Dermis blood vessel endothelial cell (primary cell): ENCODE measurements around the gene TRAPPC5. TPM values are rescaled to one million over a fixed set of nuclear protein-coding genes. Genes with fewer than 3 reads are reported as not detected.

Experiments used
- DNase-seq: peaks from one replicate; pipeline ENCODE4 v3.0.0; 2010
- total RNA-seq: library from RNA; depleted of rRNA; stranded (reverse); fragments of >200 nt; gene quantifications from 2 replicates; pipeline ENCODE4 v1.2.3, GENCODE V29; 2014

The TRAPPC5 gene
- total RNA-seq, 1 donor from 2014 or later = 69.9 TPM

DNA sequence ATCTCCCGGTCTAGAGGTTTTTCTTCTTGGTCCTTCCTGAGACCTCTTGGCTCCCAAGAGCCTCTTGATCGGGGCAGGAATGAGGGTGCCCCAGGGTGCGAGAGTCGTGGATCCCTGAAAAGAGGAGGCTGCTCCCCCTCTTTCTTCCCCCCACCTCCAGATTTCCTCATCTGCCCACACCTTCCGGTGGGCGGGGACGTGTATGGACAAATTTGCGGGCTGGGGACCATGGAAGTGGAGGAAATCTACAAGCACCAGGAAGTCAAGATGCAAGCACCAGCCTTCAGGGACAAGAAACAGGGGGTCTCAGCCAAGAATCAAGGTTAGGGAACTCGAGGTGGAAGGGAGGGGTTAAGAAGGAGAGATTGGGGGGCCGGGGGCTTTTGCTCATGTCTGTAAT lies 3.8 kb upstream of the TRAPPC5 start, which contains the start of gene MCEMP1:
Gene MCEMP1, plus strand, starts transcription at position 237 of the 400 bp plus-strand sequence. Its CDS starts 31 bp downstream, at position 268.
- no peak for DNase-seq

DNA sequence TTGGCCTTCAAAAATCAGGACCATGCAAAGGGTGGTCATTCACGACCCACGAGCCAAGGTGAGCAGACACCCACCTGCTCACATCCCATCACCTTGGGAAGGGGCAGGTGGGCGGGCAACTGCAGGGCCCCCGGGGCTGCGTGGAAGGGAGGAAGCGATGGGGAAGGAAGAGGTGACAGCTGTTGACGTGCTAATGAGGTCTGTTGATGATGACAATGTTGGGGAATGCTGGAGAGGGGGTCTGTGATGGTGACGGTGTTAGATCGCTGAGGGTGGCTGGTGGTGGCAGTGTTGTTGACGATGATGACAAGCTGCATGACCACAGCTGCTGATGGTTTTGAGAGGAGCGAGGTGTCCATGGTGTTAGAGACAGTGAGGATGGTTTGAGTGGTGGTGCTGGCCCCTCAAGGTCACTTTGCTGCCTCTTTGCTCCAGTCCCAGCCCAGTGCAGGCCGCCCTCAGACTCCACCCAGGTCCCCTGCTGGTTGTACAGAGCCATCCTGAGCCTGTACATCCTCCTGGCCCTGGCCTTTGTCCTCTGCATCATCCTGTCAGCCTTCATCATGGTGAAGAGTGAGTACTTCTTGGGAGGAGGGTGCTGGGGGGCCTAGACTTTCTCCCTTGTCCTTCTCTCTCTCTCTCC lies 2.8 kb upstream of the TRAPPC5 start:
- no peak for DNase-seq

DNA sequence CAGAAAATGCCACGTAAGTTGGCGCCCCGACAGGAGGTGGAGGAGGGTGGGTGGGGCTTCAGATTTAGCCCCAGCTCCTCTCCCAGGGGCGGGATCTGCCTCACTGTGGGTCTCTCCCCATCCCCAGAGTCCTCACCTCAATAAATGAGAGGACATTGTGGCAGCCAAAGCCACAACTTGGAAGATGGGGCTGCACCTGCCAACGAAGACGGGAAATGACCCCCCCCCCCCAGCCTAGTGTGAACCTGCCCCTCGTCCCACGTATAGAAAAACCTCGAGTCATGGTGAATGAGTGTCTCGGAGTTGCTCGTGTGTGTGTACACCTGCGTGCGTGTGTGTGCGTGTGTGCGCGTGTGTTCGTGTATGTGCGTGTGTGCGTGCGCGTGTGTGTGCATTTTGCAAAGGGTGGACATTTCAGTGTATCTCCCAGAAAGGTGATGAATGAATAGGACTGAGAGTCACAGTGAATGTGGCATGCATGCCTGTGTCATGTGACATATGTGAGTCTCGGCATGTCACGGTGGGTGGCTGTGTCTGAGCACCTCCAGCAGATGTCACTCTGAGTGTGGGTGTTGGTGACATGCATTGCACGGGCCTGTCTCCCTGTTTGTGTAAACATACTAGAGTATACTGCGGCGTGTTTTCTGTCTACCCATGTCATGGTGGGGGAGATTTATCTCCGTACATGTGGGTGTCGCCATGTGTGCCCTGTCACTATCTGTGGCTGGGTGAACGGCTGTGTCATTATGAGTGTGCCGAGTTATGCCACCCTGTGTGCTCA lies 1.5 kb upstream of the TRAPPC5 start:
- DNase-seq = peak; percentile 38

DNA sequence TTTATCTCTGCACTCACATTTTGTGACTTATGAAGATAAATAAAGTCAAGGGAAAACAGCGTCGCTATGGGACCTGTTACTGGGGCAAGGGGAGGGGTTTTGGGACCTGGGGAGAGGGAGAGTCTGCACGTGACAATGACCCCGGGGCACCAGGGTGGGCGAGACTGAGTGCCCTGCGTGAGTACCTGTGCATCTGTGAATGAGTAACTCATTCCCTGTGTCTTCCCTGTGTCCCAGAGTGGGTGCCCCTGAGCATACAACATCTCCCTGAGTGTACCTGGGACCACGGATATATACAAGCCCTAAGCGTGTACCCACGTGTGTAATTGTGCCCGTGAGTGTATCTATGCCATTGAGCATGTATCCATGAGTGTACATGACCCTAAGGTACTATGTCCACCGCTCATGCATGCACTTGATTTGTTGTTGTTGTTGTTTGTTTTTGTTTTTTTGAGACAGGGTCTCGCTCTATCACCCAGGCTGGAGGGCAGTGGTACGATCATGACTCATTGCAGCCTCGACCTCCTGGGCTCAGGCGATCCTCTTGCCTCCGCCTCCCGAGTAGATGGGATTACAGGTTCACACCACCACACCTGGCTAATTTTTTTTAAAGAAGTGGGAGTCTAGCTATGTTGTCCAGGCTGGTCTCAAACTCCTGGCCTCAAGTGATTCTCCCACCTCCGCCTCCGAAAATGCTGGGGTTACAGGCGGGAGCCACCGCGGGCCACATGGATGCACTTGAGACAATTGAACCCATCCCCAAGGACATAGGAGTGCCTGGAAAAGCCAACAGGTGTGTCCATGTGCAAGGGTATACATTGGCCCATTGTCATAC lies 645 bp upstream of the TRAPPC5 start:
- no peak for DNase-seq

DNA sequence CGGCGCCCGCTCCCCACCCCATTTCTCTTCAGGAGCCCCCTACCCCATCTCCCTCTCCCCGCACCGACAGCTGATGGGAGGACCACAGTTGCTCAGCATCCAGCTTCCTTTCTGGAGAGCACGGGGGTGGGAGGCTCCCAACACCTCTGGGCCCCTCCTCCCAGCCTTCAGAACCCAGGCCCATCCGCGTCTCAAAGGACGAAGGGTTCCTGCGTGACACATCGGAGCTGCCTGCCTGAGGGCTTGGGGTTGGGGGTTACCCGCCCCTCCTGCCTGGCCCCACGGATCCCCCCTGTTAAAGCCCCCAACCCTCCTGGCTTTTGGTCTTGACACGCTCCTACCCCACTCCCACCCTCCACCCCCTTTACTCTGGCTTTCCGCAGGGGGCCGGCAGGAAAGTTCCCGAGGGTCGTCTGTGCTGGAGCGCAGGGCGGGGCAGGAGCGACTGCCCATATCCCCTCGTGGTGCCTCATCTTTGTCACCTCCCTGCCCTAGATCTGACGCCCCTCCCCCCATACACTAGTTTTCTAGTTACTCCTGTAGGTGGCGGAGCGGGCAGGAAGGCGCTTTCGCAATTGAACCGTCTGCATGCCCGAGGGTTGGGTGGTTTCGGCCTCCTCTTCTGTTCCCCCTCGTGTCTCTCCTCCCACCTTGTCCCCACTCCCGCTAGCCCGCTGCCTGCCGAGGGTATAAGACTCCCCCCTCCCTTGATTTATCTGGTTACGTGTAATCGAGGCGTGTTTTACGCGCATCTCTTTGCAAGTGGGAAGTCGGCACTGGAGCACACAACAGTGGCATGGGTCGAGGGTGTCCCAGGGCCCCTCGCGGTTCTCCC lies 924 bp downstream of the TRAPPC5 start:
- DNase-seq = peak; percentile 82

DNA sequence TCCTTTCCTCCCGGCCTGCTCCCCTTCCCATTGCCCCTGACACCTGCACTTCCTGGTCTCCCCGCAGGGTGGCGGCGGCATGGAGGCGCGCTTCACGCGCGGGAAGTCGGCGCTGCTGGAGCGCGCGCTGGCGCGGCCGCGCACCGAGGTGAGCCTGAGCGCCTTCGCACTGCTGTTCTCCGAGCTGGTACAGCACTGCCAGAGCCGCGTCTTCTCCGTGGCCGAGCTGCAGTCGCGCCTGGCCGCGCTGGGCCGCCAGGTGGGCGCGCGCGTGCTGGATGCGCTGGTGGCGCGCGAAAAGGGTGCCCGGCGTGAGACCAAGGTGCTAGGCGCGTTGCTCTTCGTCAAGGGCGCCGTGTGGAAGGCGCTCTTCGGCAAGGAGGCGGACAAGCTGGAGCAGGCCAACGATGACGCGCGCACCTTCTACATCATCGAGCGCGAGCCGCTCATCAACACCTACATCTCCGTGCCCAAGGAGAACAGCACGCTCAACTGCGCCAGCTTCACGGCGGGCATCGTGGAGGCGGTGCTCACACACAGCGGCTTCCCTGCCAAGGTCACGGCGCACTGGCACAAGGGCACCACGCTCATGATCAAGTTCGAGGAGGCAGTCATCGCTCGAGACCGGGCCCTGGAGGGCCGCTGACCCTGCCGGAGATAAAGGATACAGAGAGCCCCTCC lies 1.7 kb downstream of the TRAPPC5 start:
- no peak for DNase-seq

DNA sequence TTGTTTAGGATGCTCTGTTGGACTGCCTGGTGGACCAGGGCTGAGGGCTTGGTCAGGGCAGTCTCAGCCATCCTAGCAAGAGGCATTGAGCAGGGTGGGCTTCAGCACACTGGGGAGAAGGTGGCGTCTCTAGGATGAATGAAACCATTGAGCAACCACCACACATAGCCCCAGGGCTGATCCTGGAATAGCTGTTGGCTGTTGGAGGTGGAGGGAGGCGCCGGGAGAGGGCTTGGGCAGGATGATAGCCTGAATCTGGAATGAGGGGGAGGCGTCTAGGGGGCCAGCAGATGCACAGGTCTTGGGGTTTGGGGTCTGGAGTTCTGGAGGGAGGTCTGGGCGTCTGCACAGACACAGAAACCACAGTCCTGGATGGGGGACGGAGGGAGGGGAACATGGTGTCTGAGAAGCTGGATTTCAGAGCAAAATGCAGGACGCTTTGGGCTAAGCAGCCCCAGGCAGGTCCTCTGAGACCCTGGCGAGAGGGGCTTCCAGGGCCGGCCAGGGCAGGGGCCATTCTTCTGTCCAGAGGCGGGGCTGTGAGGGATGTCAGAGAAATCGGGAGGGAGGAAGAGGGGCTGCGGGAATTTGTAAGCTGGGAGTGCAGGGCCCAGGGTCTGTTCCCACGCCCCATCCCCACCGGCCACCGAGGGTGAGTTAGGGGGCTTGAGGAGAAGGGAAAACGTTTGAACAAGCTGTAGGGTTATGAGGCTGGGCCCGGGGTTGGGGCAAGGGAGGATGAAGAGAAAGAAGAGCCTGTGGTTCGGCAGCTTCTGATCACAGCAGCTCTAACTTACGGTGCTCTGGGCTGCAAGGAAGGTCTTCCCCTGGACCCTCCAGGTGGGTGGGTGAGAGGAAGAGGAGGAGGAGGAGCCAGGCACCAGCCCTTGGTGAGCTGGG lies 5.2 kb downstream of the TRAPPC5 start:
- DNase-seq = no peak

DNA sequence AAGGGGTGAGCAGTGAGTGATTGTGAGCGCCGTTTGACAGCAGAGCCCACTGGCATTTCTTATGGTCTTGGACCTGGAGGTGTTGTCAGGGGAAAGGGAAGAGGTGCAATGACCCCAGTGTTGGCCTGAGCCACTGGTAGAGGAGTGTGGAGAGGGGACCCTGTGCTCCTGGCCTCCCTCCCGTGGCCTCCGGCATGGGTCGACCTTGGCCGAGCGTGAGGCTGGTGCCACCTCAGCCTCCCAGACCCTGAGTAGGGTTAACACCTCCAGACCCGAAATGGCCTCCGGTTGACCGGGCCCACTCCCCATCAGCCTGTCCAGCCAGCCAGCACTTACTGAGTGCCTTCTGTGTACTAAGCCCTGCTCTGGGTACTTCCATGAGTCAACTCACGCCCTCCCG lies 6.5 kb downstream of the TRAPPC5 start:
- DNase-seq = no peak

DNA sequence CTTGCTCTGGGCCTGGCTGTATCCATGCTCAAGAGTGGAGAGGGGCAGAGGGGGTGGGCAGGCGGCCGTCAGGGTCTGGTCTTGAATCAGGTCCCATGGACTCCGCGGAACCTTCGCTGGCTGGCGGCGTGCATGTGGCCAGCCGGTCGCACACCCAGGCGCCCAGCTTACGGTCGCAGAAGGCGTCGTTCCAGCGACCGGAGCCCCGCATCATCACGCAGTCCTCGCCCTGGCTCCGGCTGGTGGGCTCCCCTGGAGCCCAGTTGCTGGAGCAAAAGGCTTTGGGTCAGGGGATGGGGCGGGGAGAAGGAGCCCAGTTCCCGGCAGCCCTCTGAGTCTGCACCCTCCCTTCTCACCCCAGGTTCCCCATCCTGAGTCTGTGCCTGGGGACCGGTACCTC lies 8.5 kb downstream of the TRAPPC5 start:
- DNase-seq = no peak

DNA sequence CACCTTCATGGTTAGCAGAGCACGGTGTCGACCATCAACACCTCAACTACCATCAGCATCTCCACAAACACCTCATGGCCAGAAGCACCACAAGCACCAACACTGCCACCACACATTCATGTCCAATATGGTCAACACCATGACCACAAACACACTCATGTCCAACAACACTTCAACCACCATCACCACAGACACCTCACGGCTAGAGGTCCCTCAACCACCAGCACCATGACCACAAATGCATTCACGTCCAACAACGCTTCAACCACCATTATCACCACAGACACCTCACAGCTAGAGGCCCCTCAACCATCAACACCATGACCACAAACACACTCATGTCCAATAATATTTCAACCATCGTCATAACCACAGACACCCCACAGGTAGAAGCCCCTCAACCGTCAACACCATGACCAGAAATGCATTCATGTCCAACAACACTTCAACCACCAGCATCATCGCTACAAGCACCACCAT lies 10.2 kb downstream of the TRAPPC5 start:
- DNase-seq = no peak

DNA sequence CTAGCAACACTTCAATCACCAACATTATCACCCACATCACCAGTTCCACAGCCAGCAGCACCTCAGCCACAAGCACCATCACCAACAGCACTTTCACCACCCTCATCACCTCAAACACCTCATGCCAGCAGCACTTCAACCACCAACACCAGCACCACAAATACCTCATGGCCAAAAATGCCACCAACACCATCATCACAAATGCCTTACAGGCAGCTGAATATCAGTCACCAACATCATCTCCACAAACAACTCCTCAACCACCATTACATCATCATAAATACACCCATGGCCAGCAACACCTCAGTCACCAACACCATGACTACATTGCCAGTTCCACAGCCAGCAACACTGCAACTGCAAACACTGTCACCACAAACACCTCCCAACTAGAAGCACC lies 10.9 kb downstream of the TRAPPC5 start:
- DNase-seq = no peak

DNA sequence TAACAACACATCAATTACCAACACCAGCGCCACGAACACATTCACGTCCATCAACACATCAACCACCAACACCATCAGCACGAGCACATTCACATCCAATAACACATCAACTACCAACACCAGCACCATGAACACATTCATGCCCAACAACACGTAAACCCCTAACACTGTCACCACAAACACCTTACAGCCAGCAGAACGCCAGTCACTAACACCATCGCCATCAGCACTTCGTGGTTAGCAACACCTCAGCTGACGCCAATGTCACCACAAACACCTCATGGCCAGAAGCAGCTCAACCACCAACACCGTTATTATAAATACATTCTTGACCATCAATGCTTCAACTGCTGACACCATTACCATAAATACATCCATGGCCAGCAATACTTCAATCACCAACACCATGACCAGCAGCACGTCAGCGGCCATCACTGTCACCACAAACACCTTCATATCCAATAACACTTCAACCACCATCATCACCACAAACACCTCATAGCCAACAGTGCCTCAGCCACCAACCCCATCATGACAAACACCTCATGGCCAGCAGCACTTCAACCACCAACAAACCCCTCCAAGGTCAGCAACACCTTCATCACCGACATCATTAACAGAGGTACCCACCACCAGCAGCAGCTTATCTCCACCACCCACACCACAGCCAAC lies 11.9 kb downstream of the TRAPPC5 start:
- DNase-seq = no peak

DNA sequence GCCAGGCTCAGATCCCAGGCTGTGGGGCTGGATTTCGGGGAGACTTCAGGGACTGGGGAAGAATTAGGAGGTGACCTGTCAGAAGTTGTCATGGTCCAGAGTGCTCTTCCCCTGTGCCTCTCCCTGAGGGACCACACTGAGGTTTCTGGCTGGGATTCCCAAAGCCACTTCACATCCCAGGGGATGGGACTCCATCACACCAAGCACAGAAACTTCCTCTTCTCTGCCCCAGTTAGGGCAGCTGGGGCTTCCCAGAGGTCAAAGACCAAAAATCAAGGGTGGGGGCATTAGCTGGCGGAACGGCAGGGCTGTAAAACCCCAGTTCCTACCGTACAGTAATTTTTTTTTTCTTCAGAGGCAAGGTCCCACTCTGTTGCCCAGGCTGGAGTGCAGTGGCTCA lies 13.9 kb downstream of the TRAPPC5 start:
- DNase-seq = no peak

DNA sequence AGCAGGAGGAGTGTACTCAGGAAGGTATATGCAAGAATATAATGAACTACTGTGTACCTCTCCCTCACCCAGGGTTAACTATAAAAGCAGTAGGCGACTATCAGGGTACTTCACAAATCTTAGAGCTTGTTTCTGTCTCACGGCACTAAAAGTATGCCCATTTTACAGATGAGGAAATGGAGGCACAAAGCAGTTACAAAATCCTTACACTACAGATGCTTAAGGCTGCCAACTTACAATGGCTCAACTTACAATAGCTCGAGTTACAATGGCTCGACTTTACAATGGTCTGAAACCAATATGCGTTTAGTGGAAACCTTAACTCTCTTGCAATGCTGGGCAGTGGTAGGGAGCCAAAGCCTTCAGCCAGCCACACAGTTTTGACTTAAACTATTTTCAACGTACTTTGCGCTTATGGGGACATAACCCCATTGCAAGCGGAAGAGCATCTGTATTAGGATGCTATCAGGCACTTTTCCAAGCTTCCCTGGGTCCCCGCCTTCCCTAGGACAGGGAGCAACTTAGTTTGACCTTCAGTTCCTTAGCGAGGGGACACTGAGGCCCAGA lies 17.2 kb downstream of the TRAPPC5 start:
- no peak for DNase-seq

DNA sequence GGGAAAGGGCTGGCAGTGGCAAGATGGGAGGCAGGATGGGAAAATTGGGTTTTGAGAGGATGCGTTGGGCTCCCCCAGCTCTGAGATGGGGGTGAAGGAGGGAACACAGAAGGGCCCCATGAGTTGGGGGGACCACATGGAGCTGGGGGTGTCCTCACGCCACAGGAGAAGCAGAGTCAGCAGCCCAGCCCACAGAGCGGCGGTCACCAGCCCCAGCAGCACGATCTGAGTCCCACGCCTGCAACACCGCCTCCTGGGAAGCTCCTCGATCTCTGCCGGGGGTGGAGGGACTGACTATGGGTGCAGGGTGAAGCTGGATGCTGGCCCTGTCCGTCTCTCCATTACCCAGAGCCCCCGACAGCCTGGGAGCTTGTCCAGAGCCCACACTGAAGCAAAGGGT lies 17.9 kb downstream of the TRAPPC5 start:
- DNase-seq = no peak

DNA sequence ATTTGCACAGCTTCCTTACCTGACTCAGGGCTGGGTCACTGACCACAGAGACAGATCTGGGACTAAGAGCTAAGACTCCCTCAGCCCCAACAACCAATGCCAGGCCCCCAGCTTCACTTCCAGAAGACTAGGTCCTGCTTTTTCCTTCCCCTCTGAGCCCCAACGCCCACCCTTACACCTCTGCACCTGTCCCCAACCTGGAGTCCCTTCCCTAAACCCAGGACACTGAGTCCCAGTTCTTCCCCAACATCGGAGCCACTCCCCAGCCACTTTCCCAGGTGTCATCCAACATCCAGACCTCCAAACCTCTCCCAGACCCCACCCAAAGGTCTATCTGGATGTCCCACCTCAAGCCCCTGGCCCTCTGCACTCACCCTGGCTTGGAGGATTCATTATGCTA lies 18.4 kb downstream of the TRAPPC5 start:
- DNase-seq = no peak

DNA sequence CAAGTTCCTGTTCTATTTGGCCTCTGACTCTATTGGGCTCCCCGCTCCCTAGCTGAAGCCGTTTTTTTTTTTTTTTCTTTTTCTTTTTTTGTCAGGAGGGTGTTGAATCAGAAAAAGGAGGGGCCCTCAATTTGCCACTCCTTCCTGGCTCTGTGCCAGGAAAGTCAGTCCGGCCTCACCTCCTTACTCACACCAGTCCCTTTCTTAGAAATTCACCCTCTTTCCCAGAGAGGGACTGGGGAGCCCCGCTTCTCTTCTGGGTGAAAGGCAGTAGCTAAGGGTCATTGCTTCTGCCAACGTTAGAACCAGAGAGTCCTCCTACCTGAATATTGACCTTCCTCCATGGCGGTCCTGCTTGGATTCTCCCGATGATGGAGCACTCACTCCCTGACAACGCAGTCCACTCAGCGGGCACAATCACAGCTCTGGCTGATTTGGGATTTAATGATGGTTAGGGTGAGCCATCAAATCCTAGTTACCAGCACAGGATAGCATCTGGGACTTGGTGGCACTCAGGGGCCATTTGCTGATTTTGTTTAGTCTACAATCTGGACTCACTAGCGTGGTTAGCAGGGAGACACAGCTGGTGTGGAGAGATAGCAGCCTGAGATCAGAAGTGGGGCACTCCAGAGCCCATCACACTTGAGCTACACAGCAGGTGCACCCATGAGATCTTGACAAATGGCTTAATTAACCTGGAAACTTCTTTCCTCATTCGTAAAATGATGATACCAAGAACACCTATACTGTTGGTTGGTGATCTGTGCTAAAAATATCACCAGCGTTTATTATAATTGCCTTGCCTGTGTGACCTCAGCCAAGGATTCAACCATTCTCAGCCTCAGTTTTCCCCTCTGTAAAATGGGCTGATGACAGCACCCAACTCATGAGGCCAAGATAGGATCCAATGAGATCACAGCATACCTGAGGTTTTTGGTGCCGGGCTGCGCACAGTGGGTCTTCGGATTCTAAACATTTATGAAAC lies 19.1 kb downstream of the TRAPPC5 start:
- DNase-seq = no peak

DNA sequence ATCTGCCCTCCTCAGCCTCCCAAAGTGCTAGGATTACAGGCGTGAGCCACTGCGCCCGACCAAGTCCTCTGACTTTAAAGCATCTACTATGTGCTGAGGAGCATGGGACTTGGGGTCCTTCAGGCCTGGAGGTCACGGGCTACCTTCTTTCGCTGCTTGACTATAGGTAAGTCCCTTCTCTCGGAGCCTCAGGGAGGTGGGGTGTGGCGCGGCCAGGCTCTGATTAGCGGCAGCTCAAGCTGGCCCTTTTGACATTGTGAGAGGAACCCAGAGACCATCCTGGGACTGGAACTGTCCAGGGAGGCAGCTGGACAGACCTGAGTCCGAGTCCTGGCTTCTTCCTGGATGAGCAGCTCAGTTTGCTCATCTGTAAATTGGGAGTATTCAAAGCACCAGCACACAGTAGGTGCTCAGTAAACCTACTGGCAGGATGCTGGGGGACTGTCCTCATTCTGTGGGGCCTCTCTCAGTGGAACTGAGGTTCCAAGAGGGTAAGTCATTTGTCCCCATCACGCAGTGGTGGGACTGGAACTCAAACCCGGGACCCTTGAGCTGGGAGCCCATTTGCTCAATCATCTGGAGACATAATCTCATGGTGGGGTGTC lies 20.5 kb downstream of the TRAPPC5 start:
- DNase-seq = no peak
